H54 (cell line): ENCODE results near the gene PCDHB10.
"Not testable (repeated sequence)": the region's sequence is repeated elsewhere in the genome, so short reads cannot be mapped to it uniquely, and the experiment has no call there.

Experiments used
- DNase-seq: peaks from one replicate; pipeline ENCODE4 v3.0.0; 2011; ENCODE audit warnings: low spot score, mixed read lengths; ENCODE audit not compliant: insufficient read length
- FAIRE-seq: peaks from 3 replicates; lab custom pipeline; 2011; peaks lifted over from hg19 to GRCh38; lab: Jason Lieb, UNC
- POLR2A ChIP-seq: IDR thresholded peaks from 2 replicates; pipeline ENCODE4 v1.6.1; 2011; ENCODE audit warnings: low read depth, mild to moderate bottlenecking, low read length

The PCDHB10 gene

DNA sequence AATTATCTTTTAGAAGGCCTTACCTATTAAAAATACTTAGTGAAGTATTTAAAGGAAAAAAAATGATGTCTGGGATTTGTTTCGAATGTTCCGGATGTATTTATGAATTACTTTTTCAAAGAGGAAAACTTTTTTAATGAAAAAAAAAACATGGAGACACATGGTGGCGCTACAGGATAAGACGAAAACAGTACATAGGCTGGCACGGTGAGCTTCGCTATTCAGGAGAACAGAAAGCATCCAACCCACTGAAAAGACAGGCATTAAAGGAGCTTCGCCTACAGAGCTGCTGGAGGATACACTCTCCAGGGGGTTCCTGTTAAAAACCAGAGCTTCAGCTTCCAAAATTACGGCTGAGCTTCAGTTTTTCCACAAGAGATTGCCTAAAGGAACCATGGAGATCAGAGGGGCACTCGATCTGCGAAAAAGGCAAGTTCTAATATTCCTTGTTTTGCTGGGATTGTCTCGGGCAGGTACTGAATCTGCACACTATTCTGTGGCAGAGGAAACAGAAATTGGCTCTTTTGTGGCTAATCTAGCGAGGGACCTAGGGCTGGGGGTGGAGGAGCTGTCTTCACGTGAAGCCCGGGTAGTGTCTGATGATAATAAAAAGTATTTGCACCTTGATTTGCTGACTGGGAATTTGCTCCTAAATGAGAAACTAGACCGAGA, 31.1 kb downstream of the PCDHB10 start, which contains the start of gene PCDHB14:
Gene PCDHB14 (plus strand): TSS at position 232 of the 672 bp plus-strand sequence. CDS start 163 bp downstream, at position 395.
- peak; percentile 54 for DNase-seq
- FAIRE-seq = peak; percentile 86
- no peak for TF ChIP-seq POLR2A

DNA sequence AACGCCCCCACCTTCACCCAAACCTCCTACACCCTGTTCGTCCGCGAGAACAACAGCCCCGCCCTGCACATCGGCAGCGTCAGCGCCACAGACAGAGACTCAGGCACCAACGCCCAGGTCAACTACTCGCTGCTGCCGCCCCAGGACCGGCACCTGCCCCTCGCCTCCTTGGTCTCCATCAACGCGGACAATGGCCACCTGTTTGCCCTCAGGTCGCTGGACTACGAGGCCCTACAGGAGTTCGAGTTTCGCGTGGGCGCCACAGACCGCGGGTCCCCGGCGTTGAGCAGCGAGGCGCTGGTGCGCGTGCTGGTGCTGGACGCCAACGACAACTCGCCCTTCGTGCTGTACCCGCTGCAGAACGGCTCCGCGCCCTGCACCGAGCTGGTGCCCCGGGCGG, 32.7 kb downstream of the PCDHB10 start:
- FAIRE-seq, DNase-seq: not testable (repeated sequence)

DNA sequence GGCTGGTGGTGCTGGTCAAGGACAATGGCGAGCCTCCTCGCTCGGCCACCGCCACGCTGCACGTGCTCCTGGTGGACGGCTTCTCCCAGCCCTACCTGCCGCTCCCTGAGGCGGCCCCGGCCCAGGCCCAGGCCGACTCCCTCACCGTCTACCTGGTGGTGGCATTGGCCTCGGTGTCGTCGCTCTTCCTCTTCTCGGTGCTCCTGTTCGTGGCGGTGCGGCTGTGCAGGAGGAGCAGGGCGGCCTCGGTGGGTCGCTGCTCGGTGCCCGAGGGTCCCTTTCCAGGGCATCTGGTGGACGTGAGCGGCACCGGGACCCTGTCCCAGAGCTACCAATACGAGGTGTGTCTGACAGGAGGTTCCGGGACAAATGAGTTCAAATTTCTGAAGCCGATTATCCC, 33.3 kb downstream of the PCDHB10 start:
- FAIRE-seq, DNase-seq: not testable (repeated sequence)

DNA sequence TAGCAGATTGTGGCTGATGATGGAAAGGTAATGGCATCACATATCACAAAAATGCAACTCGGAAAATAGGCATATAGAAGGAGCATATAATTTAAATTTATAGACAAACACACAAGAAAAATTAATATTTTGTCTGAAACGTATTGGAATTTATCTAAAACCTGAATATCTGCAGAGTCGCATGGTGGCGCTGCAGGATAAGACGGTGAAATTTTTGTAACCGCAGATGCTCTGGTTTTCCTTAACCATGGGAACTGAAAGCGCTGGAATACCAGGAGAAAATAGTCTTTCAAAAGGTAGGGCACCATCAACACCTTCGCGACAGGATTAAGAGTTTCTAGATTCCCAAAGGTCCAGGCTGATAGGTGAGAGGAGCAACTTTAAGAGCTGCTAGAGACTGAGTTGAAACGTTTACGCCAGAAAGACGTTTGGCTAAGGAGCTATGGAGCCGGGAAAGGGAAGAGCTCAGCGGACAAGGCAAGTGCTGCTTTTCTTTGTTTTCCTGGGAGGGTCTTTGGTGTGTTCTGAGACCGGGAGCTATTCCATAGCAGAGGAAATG, 42.0 kb downstream of the PCDHB10 start:
- no peak for FAIRE-seq
- no peak for TF ChIP-seq POLR2A
- no peak for DNase-seq

DNA sequence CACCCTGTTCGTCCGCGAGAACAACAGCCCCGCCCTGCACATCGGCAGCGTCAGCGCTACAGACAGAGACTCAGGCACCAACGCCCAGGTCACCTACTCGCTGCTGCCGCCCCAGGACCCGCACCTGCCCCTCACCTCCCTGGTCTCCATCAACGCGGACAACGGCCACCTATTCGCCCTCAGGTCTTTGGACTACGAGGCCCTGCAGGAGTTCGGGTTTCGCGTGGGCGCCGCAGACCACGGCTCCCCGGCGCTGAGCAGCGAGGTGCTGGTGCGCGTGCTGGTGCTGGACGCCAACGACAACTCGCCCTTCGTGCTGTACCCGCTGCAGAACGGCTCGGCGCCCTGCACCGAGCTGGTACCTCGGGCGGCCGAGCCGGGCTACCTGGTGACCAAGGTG, 43.8 kb downstream of the PCDHB10 start:
- not testable (repeated sequence) for FAIRE-seq, DNase-seq

DNA sequence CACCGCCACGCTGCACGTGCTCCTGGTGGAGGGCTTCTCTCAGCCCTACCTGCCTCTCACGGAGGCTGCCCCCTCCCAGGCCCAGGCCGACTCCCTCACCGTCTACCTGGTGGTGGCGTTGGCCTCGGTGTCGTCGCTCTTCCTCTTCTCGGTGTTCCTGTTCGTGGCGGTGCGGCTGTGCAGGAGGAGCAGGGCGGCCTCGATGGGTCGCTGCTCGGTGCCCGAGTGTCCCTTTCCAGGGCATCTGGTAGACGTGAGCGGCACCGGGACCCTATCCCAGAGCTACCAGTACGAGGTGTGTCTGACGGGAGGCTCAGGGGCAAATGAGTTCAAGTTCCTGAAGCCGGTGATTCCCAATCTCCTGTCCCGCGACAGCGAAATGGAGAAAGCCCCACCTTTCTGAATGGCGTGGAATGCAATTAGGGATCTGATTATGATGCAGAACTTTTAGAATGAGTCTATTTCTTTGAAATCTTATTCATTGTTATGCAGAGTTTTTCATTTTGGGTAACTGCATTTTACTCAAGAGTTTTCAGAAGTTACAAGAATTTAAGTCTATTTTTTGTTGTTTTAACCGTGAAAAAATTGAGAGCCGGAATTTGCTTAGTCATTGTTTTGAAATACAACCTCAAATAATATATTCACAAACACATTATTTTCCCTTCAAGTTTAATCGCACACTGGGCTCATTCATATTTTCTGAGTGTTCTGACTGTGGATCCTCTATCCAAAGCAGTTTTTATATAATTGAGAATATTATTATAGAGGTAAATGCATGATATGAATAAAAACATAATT, 44.6 kb downstream of the PCDHB10 start:
- TF ChIP-seq POLR2A = no peak
- DNase-seq = no peak
- no peak for FAIRE-seq

DNA sequence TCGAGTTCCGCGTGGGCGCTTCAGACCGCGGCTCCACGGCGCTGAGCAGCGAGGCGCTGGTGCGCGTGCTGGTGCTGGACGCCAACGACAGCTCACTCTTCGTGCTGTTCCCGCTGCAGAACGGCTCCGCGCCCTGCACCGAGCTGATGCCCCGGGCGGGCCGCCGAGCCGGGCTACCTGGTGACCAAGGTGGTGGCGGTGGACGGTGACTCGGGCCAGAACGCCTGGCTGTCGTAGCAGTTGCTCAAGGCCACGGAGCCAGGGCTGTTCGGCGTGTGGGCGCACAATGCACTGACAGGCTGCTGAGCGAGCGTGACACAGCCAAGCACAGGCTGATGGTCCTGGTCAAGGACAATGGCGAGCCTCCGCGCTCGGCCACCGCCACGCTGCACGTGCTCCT, 49.3 kb downstream of the PCDHB10 start:
- DNase-seq = no peak
- no peak for TF ChIP-seq POLR2A
- no peak for FAIRE-seq
